ENCODE data around the gene SAV1. TPM values are rescaled to one million over a fixed set of nuclear protein-coding genes. Genes with fewer than 3 reads are reported as not detected.
A peak's percentile ranks its signal among the peaks of the same experiment; 100 is the strongest.

Gene SAV1
- total RNA-seq, 1 experiment from 2014 or later: 35.2 TPM

DNA sequence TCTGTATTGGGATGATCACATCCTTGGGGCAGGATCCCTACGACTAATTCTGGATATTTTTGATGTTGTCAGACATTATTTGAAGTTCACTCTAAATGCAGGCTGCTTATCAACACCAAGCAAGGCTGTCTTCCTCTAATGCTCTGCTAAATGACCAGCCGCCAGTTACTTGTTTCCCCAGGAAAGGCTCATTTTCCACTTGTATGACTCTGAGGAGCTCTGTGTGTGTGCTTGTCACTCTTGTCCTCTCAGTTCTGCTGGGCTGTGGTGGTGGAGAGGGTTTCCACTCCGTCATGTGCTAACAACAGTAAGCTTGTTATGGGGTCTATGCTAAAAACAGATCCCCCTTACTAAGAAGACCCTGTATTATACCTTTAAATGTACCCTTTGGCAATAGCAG, 66.1 kb downstream of the SAV1 start:
- TF ChIP-seq, protein P1, sequence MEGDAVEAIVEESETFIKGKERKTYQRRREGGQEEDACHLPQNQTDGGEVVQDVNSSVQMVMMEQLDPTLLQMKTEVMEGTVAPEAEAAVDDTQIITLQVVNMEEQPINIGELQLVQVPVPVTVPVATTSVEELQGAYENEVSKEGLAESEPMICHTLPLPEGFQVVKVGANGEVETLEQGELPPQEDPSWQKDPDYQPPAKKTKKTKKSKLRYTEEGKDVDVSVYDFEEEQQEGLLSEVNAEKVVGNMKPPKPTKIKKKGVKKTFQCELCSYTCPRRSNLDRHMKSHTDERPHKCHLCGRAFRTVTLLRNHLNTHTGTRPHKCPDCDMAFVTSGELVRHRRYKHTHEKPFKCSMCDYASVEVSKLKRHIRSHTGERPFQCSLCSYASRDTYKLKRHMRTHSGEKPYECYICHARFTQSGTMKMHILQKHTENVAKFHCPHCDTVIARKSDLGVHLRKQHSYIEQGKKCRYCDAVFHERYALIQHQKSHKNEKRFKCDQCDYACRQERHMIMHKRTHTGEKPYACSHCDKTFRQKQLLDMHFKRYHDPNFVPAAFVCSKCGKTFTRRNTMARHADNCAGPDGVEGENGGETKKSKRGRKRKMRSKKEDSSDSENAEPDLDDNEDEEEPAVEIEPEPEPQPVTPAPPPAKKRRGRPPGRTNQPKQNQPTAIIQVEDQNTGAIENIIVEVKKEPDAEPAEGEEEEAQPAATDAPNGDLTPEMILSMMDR (conservative IDR thresholded peaks at IDR 0.05; ENCODE audit: low read depth, low read length): no peak
- no peak for TF ChIP-seq EZH2 (IDR thresholded peaks at IDR 0.05; ENCODE audit: borderline replicate concordance, low read depth, low read length, poor library complexity, severe bottlenecking)
- ChIA-PET POLR2A (ENCODE audit: low non-redundant PET) (no interaction called here), CTCF (no interaction called here)
- no peak overlapping the region for H3K4me3 ChIP-seq (ENCODE audit: low read depth, low read length, poor library complexity, severe bottlenecking)
- intact Hi-C loops (cut with micrococcal nuclease; ENCODE audit: unreplicated experiment): loop anchor here (2.0 to 5.0 kb wide), 2 partner anchors 110 to 177 kb away; no protein-coding TSS in a partner anchor
- H3K9me3 ChIP-seq (ENCODE audit: low read depth, low read length, poor library complexity, severe bottlenecking): no peaks in the 10 kb centered on the region
- no TSS peak for BruUV-seq (replicated peaks)
- H3K27ac ChIP-seq (ENCODE audit: low read depth, low read length, poor library complexity, severe bottlenecking): no peak overlapping the region
- DNase-seq (ENCODE audit: low spot score): no peak
- peaks cover 12% of the 10 kb centered on the region for H3K4me1 ChIP-seq (ENCODE audit: insufficient read depth, low read length, poor library complexity, severe bottlenecking)
- H3K27me3 ChIP-seq (replicated peaks; ENCODE audit: insufficient read depth, low read depth, low read length, poor library complexity): no peaks in the 10 kb centered on the region
- H3K36me3 ChIP-seq (ENCODE audit: insufficient read depth, low read length, poor library complexity, severe bottlenecking): no peaks in the 10 kb centered on the region

- intact Hi-C loops (cut with micrococcal nuclease; ENCODE audit: unreplicated experiment): loop anchor here (5.0 kb wide), 1 partner anchor 111 kb away; no protein-coding TSS in a partner anchor
- no TSS peak for BruUV-seq (replicated peaks)
- CTCF ChIA-PET: interaction anchor here (1.6 to 1.7 kb wide), 2 partner anchors 172 to 259 kb away, joined by 4 read pairs; no protein-coding TSS in a partner anchor
- Histone ChIP-seq H3K36me3 (ENCODE audit: insufficient read depth, low read length, poor library complexity, severe bottlenecking) (no peaks in the 10 kb centered on the region), H3K4me1 (ENCODE audit: insufficient read depth, low read length, poor library complexity, severe bottlenecking) (peaks cover 12% of the 10 kb centered on the region), H3K4me3 (ENCODE audit: low read depth, low read length, poor library complexity, severe bottlenecking) (no peak overlapping the region), H3K27me3 (replicated peaks; ENCODE audit: insufficient read depth, low read depth, low read length, poor library complexity) (no peaks in the 10 kb centered on the region), H3K27ac (ENCODE audit: low read depth, low read length, poor library complexity, severe bottlenecking) (no peak overlapping the region), H3K9me3 (ENCODE audit: low read depth, low read length, poor library complexity, severe bottlenecking) (no peaks in the 10 kb centered on the region)
- no peak for DNase-seq (ENCODE audit: low spot score)
- POLR2A ChIA-PET (ENCODE audit: low non-redundant PET): no interaction called here
- no peak for TF ChIP-seq EZH2 (IDR thresholded peaks at IDR 0.05; ENCODE audit: borderline replicate concordance, low read depth, low read length, poor library complexity, severe bottlenecking)
- TF ChIP-seq, protein P1 (conservative IDR thresholded peaks at IDR 0.05; ENCODE audit: low read depth, low read length): no peak
Observed at GRCh38 chr14:50601394-50601793, 66.7 kb downstream of the SAV1 start.

GRCh38 chr14:50600849-50601248, 67.3 kb downstream of the SAV1 start:
- Histone ChIP-seq H3K4me3 (ENCODE audit: low read depth, low read length, poor library complexity, severe bottlenecking) (no peak overlapping the region), H3K36me3 (ENCODE audit: insufficient read depth, low read length, poor library complexity, severe bottlenecking) (no peaks in the 10 kb centered on the region), H3K27me3 (replicated peaks; ENCODE audit: insufficient read depth, low read depth, low read length, poor library complexity) (no peaks in the 10 kb centered on the region), H3K4me1 (ENCODE audit: insufficient read depth, low read length, poor library complexity, severe bottlenecking) (peaks cover 8% of the 10 kb centered on the region), H3K9me3 (ENCODE audit: low read depth, low read length, poor library complexity, severe bottlenecking) (no peaks in the 10 kb centered on the region), H3K27ac (ENCODE audit: low read depth, low read length, poor library complexity, severe bottlenecking) (no peak overlapping the region)
- no peak for TF ChIP-seq EZH2 (IDR thresholded peaks at IDR 0.05; ENCODE audit: borderline replicate concordance, low read depth, low read length, poor library complexity, severe bottlenecking)
- TF ChIP-seq, protein P1 (conservative IDR thresholded peaks at IDR 0.05; ENCODE audit: low read depth, low read length): no peak
- no TSS peak for BruUV-seq (replicated peaks)
- CTCF ChIA-PET: interaction anchor here (0.7 to 1.7 kb wide), 4 partner anchors 53 to 260 kb away, joined by 4 to 7 read pairs (median 4); no protein-coding TSS in a partner anchor
- POLR2A ChIA-PET (ENCODE audit: low non-redundant PET): no interaction called here
- intact Hi-C loops (cut with micrococcal nuclease; ENCODE audit: unreplicated experiment): loop anchor here (1.0 to 5.0 kb wide), 3 partner anchors 111 to 259 kb away; no protein-coding TSS in a partner anchor
- peak; percentile 26 for DNase-seq (ENCODE audit: low spot score)
